Activated CD4-positive, CD25-positive, alpha-beta regulatory T cell (primary cell): ENCODE measurements around the gene FKBP3.
"Not testable (repeated sequence)": the region's sequence is repeated elsewhere in the genome, so short reads cannot be mapped to it uniquely, and the experiment has no call there.

Experiments used
- DNase-seq, 4 experiments: peaks; one replicate each; lab custom pipeline; 2025; lab: John Stamatoyannopoulos, UW

The FKBP3 gene

GRCh38 chr14:45134051-45134958 lies at the start of gene FKBP3:
FKBP3 (minus strand) TSS chr14:45134481; CDS start chr14:45134456, 25 bp downstream.
- DNase-seq = peak; percentile 84 to 91 (median 89)

GRCh38 chr14:45181806-45182205 lies 47.5 kb upstream of the FKBP3 start:
- DNase-seq = no peak

DNA sequence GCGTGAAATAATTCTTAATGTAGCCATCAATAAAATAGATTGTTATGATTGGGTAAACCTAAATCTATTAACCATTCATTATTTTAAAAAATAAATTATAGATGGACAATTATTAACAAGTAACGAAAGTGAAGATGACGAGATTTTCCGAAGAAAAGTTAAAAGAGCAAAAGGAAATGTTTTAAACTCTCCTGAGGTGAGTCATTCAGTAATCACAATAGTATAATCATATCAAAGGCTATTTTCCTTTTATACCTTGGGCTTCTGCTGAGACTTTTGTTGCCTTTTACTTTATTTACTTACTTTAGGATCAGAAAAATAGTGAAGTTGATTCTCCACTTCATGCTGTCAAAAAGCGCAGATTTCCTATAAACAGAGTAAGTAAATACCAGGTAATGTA lies 47.0 kb upstream of the FKBP3 start:
- DNase-seq = no peak

DNA sequence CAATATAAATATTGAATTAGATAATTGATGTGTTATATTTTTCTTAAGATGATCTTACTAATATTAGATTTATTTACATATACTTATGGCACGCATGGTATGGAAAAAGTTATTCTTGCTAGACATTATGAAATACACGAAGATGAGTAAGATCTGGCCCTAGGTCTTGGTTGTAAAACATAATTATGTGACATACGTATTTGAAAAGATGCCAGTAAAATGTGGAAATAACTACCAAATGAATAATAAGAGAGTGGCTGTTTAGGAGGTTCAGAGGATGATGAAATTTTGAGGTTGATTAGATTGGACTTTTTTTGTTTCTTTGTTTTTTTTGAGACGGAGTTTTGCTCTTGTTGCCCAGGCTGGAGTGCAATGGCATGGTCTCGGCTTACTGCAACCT lies 42.8 kb upstream of the FKBP3 start:
- DNase-seq = no peak

GRCh38 chr14:45169906-45170305 lies 35.6 kb upstream of the FKBP3 start:
- DNase-seq = no peak

DNA sequence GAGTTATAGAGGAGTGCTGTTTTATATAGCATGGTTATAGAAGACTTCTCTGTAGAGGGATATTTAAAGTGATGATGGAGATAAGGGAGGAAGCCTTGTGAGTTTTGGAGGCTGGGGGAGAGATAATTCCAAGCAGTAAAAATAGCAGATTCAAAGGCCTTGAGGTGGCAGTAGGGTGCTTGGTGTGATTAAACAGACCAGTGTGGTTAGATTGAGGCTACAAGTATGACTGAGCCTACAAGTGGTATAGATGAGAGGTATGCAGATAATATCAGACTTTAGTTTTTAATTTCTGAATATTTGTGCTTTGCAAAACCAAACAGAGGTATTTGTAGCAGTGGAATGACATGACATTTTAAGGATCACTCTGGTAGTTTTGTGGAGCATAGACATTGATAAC lies 21.8 kb upstream of the FKBP3 start:
- DNase-seq = no peak

GRCh38 chr14:45150386-45150890 lies 16.2 kb upstream of the FKBP3 start:
- DNase-seq = no peak

DNA sequence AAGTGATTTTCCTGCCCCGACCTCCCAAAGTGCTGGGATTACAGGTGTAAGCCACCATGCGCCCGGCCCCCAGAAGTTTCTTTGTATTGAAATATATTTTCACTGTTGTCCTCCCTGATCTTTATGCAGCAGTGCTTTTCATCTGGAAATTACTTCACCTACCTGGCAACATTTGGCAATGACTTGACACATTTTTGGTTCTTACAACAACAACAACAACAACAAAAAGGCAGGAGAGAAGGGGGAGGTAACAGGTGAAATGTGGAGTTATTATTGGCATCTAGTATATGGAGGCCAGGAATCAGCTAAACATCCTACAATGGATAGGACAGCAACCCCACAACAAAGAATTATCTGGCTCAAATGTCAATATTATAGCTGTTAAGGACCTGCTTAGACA lies 15.3 kb upstream of the FKBP3 start:
- DNase-seq = no peak

DNA sequence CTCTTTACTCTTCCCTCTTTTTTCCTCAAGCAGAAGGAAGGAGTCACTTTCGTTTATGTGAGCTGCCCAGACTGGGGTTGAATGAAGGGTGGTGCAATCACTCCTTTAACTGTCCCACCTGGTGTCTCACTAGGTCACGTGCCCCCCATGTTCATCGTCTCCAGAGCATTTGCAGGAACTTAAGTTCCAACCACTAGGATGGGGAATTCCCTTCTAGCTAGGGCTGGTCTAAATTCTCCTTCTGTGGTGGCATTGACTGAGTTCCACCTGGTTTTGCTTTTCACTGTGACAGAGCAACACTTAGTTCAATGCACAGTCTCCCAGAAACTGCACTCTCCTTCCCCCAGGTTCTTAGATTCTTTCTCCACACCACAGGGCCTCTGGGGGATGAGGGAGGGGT lies 10.9 kb upstream of the FKBP3 start:
- no peak for DNase-seq

DNA sequence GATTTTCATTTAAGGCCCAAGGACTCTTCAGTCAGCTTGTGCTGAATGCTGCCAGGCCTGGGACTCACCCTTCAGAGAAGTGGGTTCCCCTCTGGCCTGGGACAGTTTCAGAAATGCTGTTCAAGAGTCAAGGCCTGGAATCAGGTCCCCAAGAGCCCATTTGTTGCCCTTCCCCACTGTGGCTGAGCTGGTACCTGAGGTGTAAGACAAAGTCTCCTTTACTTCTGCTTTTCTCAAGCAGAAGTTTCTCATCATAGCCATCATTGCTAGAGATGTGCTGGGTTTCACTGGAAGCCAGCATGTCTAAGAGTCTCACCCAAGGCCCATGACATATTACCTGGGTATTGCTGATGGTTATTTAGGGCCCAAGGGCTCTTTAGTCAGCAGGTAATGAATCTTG lies 10.4 kb upstream of the FKBP3 start:
- no peak for DNase-seq

DNA sequence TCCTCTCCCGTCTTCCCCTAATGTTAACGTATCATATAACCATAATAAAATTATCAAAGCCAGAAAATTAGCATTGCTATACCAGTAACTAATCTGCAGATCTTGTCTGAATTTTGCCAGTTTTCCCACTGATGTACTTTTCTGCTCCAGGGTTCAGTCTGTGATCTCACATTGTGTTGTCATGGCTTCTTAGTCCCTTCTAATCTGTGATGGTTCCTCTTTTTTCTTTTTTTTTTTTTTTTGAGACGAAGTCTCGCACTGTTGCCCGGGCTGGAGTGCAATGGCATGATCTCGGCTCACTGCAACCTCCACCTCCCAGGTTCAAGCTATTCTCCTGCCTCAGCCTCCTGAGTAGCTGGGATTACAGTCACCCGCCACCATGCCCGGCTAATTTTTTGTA lies 7.8 kb upstream of the FKBP3 start:
- DNase-seq = not testable (repeated sequence)

DNA sequence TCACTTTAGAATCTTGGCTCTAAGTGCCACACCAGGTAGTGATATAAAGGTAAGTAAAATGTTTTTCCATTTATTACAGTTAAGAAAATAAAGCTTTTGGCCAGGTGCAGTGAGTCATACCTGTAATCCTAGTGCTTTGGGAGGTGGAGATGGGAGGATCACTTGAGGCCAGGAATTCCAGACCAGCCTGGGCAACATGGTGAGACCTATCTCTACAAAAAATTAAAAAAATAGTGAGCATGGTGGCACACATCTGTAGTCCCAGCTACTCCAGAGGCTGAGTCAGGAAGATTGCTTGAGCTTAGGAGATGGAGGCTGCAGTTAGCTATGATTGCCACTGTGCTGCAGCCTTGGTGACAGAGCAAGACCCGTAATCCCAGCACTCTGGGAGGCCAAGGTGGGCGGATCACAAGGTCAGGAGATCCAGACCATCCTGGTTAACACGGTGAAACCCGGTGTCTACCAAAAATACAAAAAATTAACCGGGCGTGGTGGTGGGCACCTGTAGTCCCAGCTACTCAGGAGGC lies 6.4 kb upstream of the FKBP3 start:
- no peak for DNase-seq

GRCh38 chr14:45136399-45136798 lies 2.1 kb upstream of the FKBP3 start:
- DNase-seq = no peak

DNA sequence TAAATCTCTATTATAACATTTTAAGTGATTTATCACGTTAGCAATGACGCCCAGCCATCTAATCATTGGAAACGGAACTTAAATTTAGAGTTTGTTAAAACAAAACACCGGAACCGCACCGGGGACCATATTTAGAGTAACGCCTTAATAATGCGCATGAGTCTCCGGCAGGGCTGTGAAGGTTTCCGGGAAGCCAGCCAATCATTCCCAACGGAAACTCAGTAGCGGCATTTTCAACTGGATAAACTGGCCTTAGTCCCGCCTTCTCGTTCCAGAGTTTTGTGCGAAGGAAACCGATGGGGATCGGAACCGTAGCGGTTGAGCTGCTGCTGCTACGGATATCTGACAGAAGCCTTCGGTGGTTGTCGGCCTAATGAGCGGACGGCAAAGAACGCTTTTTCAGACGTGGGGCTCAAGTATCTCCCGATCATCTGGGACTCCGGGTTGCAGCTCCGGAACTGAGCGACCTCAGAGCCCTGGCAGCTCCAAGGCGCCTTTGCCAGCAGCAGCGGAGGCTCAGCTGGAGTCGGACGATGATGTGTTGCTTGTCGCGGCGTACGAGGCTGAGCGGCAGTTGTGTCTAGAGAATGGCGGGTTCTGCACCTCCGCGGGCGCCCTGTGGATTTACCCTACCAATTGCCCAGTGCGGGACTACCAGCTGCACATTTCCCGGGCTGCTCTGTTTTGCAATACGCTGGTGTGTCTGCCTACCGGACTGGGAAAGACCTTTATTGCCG lies 1.5 kb upstream of the FKBP3 start, which contains the start of gene FANCM:
FANCM (plus strand) TSS at position 272 of the 737 bp plus-strand sequence; CDS start at position 374, 102 bp downstream.
- DNase-seq = peak; percentile 40 to 66 (median 56)

GRCh38 chr14:45135156-45135555 lies 875 bp upstream of the FKBP3 start:
- no peak for DNase-seq

DNA sequence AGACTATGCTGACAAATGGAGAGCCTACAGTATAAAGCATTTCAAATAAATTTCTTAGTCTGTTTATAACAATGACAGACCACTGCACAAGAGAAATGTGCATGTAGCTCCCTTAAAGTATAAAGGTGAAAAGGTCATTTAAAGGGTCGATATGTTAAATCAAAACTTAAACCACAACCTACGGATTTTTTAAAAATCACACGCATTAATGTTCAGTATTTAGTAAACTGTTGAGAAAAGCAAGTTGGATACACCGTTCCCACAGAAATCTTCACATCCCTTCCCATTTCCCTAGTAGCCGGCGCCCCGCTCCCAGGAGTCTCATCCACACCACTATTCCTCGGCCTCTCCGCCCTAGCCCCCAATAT lies 614 bp downstream of the FKBP3 start:
- DNase-seq = no peak

DNA sequence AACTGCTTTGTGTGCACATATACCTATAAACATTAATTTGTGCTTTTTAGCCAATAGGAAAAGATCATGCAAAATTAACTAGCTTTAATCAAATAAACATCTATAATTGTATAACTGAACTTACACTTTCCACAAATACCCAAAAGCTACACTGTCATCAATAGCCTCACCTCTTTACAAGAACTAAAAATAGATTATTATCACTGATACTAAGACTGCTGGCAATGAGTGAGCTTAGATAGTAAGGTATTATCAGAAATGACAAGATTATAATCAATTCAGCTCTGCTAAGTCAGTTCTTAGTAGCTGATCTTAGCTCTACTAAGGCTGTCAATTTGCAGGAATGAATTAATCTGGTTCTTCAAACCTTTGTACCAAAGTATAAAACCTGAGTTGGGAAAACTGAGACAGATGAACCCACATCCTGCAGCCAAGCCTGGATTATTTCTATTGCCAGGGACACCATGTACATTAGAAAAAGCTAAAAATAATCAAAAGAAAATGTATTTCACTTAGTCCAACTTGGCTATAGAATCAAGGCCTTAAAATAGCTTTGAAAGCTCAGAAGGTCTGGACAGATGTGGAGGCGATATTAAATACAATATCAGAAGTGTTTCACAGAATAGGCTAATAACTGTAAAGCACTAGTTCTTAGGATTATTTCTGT lies 5.2 kb downstream of the FKBP3 start:
- no peak for DNase-seq

GRCh38 chr14:45125754-45126153 lies 8.5 kb downstream of the FKBP3 start:
- no peak for DNase-seq

DNA sequence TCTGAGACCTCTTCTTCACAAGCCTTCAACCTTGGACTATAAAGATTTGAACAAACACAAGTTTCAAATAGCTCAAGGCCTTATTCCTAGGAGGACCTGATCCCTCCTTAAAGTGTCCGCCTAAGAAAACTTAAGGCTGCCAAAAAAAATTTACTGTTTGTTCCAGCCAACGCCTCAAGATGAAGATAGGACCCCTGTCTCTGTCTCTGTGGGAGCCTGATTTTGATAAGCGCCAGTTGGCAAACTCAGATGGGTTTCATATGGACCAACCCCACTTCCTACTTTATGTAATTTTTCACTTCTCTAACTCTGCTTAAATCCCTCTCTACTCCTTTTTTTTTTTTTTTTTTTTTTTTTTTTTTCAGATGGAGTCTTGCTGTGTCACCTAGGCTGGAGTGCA lies 11.0 kb downstream of the FKBP3 start:
- no peak for DNase-seq

DNA sequence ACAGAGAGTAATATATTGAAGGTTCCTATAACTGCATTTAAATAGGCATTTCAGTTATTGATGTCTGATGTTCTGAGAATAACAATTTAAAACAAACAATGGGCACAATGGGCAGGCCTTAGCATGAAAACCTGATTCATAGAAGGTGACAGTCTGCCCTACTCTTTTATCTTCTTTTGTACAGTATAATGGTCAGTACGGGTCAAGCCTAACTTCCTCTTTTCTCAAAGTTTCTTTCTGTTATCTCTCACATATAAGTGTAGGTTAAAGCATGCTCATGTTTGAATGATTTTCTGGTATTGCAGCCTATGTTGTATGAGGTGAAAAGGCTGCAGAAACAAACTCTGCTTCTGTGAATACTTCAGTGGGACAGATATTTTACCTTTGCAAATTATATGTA lies 14.2 kb downstream of the FKBP3 start:
- no peak for DNase-seq

- no peak for DNase-seq
These were observed 15.7 kb downstream of the FKBP3 start for GRCh38 chr14:45118594-45118993.

DNA sequence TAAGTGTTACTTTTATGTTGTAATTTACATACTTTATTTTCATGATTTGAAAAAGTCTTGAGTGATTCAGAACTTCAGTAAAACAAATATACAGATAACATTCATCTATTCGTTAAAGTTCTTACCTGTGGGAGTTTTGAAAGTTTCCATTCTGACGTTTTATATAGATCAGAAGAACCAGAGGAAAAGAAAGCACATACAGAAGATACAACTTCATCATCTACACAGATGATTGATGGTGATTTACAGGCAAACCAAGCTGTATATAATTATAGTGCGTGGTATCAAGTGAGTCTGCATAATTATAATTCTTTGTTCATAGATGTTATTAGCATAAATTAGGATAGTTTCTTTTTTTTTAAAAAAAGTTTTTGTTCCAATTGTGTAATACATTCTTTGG lies 20.0 kb downstream of the FKBP3 start:
- no peak for DNase-seq
